ENCODE data around the gene DUSP22. TPM values are rescaled to one million over a fixed set of nuclear protein-coding genes. Genes with fewer than 3 reads are reported as not detected.

DUSP22 gene
- total RNA-seq, 1 experiment from 2014 or later: 34.8 TPM

DNA sequence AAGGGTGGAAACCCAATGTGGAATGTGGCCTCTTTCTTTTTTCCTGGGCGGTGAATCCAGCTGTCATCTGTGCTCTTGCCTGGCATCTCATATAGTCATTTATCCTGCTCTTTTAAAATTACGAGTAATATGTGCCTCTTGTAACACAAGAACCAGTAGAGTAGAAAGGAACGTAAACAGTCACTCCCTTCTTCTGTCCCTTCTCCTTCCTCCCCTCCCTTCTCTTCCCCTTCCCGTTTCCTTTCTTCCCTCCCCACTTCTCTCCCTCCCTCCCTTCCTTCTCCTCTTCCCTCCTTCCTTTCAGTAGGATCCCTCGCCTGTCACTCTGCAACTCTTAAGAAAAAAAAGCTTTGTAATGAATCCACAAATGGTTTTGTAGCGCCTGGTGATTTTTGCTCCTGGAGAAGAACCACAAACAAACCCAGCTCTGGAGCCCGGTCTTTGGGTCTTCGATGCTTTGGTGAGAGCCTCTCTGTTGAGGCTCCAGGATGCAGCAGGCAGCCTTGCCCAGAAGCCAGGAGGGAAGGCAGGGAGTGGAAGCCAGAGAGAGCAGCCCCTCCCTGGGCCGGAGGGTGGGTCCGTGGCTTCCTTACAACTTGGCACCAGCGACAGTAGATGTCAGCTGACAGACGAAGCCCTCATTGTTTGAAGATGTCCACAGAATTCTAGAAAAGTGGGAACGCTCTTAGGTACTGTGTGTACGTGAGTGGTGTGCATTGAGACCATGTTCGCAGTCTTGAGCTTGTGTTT lies 15.0 kb downstream of the DUSP22 start:
- no peak for ATAC-seq
- Histone ChIP-seq H3K9me3 (ENCODE audit: control insufficient read depth, insufficient read depth, low read depth, low read length) (no peaks in the 10 kb centered on the region), H3K27me3 (ENCODE audit: control insufficient read depth, insufficient read depth, low read length) (no peaks in the 10 kb centered on the region), H3K36me3 (ENCODE audit: control insufficient read depth, insufficient read depth, low read length) (no peaks in the 10 kb centered on the region), H3K4me3 (ENCODE audit: low read depth in 2 of 2, low read length in 2 of 2) (no peak overlapping the region), H3K27ac (ENCODE audit: low read length) (no peak overlapping the region), H3K4me1 (ENCODE audit: control insufficient read depth, insufficient read depth, low read length) (no peaks in the 10 kb centered on the region)
- DNase-seq (ENCODE audit: low read depth, low spot score): no peak
- no peak for TF ChIP-seq SIN3A (IDR thresholded peaks at IDR 0.05; ENCODE audit: borderline replicate concordance, insufficient read depth, low read depth, low read length)
- TF ChIP-seq, protein P1, sequence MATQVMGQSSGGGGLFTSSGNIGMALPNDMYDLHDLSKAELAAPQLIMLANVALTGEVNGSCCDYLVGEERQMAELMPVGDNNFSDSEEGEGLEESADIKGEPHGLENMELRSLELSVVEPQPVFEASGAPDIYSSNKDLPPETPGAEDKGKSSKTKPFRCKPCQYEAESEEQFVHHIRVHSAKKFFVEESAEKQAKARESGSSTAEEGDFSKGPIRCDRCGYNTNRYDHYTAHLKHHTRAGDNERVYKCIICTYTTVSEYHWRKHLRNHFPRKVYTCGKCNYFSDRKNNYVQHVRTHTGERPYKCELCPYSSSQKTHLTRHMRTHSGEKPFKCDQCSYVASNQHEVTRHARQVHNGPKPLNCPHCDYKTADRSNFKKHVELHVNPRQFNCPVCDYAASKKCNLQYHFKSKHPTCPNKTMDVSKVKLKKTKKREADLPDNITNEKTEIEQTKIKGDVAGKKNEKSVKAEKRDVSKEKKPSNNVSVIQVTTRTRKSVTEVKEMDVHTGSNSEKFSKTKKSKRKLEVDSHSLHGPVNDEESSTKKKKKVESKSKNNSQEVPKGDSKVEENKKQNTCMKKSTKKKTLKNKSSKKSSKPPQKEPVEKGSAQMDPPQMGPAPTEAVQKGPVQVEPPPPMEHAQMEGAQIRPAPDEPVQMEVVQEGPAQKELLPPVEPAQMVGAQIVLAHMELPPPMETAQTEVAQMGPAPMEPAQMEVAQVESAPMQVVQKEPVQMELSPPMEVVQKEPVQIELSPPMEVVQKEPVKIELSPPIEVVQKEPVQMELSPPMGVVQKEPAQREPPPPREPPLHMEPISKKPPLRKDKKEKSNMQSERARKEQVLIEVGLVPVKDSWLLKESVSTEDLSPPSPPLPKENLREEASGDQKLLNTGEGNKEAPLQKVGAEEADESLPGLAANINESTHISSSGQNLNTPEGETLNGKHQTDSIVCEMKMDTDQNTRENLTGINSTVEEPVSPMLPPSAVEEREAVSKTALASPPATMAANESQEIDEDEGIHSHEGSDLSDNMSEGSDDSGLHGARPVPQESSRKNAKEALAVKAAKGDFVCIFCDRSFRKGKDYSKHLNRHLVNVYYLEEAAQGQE (IDR thresholded peaks at IDR 0.05; ENCODE audit: insufficient read depth in 1 of 2, low read depth in 2 of 2, low read length in 1 of 2): no peak
- in situ Hi-C loops (cut with HindIII; ENCODE audit: low pct_unique_long_range_greater_than_20kb, low sequenced_read_pairs) (no loop called here), intact Hi-C loops (cut with micrococcal nuclease; ENCODE audit: unreplicated experiment) (no loop called here)
- no TSS peak for BruUV-seq (replicated peaks)
- POLR2A ChIA-PET: interaction anchor here (0.6 kb wide), 1 partner anchor 87 kb away, joined by 21 read pairs; no protein-coding TSS in a partner anchor
- CTCF ChIA-PET: no interaction called here

DNA sequence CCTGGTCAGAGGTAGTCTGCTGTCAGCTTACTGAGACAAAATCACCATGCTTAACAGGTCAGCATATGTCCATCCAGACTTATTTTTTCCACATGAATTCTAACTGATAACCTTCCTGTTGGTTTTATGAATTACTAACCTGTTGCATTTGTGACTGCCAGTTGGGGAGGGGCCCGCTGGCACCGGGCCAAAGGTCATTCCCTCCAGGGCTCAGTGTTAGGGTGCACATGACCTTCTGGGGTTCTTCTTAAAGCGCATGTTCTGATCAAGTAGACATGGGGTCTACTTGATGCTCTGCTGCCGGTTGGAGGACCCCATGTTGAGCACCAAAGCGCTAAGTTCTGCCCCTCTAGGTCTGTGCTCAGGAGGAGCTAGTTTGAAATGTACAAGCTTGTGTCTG lies 15.6 kb downstream of the DUSP22 start:
- Histone ChIP-seq H3K9me3 (ENCODE audit: control insufficient read depth, insufficient read depth, low read depth, low read length) (no peaks in the 10 kb centered on the region), H3K36me3 (ENCODE audit: control insufficient read depth, insufficient read depth, low read length) (no peaks in the 10 kb centered on the region), H3K27ac (ENCODE audit: low read length) (no peak overlapping the region), H3K4me3 (ENCODE audit: low read depth in 2 of 2, low read length in 2 of 2) (no peak overlapping the region), H3K27me3 (ENCODE audit: control insufficient read depth, insufficient read depth, low read length) (no peaks in the 10 kb centered on the region), H3K4me1 (ENCODE audit: control insufficient read depth, insufficient read depth, low read length) (no peaks in the 10 kb centered on the region)
- ATAC-seq: no peak
- no peak for DNase-seq (ENCODE audit: low read depth, low spot score)
- POLR2A ChIA-PET: no interaction called here
- intact Hi-C loops (cut with micrococcal nuclease; ENCODE audit: unreplicated experiment): no loop called here
- in situ Hi-C loops (cut with HindIII; ENCODE audit: low pct_unique_long_range_greater_than_20kb, low sequenced_read_pairs): no loop called here
- CTCF ChIA-PET: no interaction called here
- TF ChIP-seq, protein P1 (IDR thresholded peaks at IDR 0.05; ENCODE audit: insufficient read depth in 1 of 2, low read depth in 2 of 2, low read length in 1 of 2): no peak
- TF ChIP-seq TCF7L2 (IDR thresholded peaks at IDR 0.05; ENCODE audit: low read depth, low read length) (no peak), SIN3A (IDR thresholded peaks at IDR 0.05; ENCODE audit: borderline replicate concordance, insufficient read depth, low read depth, low read length) (no peak), POLR2AphosphoS5 (IDR thresholded peaks at IDR 0.05; ENCODE audit: low read depth, low read length) (no peak)
- TF ChIP-seq, protein P2, sequence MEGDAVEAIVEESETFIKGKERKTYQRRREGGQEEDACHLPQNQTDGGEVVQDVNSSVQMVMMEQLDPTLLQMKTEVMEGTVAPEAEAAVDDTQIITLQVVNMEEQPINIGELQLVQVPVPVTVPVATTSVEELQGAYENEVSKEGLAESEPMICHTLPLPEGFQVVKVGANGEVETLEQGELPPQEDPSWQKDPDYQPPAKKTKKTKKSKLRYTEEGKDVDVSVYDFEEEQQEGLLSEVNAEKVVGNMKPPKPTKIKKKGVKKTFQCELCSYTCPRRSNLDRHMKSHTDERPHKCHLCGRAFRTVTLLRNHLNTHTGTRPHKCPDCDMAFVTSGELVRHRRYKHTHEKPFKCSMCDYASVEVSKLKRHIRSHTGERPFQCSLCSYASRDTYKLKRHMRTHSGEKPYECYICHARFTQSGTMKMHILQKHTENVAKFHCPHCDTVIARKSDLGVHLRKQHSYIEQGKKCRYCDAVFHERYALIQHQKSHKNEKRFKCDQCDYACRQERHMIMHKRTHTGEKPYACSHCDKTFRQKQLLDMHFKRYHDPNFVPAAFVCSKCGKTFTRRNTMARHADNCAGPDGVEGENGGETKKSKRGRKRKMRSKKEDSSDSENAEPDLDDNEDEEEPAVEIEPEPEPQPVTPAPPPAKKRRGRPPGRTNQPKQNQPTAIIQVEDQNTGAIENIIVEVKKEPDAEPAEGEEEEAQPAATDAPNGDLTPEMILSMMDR (IDR thresholded peaks at IDR 0.05): no peak
- BruUV-seq (replicated peaks): no TSS peak
